GM18909 (cell line): ENCODE results near the gene OLFM1.
"Not testable (repeated sequence)": the region's sequence is repeated elsewhere in the genome, so short reads cannot be mapped to it uniquely, and the experiment has no call there.

Source experiments
- ATAC-seq: cut with Tn5 transposase; IDR thresholded peaks from one replicate; pipeline ENCODE4 v1.9.1; 2021; ENCODE audit warnings: mild to moderate bottlenecking; ENCODE audit not compliant: unreplicated experiment, poor library complexity

OLFM1 gene

DNA sequence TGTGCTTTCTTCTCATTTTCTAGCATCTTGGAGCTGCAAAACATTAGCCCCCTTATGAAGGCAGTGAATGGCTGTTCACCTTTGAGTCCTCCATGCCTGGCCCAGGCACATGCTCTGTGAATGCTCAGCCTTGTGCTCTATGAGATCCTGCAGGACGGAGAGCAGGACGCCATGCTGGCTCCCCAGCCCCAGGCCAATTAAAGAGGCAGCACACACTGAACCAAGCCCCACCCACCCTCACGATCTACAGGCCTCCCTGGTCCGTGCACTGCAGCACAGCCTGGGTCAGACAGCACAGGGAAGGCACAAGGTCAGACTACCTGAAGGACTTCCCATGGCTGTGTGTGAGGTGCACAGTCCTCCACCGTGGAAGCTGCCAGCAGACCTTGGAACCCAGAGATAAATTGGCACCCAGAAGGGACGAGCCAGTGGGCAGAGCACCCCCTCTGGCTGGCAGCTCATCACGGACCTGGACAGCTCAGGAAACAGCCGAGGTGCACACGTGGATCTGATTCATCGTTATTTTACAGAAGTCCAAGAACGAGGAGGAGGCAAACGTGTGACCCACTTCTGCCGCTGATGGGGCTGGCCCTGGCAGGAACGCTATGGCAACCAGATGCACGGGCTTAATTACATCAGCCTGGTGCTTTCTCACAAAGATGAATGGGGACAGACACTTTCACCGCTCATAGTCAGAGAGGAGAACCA, 59.5 kb downstream of the OLFM1 start:
- ATAC-seq = no peak

DNA sequence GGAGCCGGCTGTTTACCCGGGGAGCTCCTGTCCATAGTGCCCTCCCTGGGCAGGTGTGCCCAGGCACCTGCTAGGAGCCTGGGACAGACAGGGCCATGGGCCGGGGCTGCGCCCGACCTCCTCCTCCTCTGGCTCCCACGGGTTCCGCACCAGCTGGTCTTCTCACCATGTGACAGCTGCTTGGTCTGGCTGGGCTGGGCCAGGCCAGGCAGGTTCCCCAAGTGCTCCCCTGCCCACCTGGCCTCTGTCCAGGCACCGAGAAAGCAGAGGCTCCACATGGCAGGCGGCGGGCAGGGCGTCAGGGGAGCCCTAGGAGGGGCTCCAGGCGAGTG, 60.0 kb downstream of the OLFM1 start:
- ATAC-seq = no peak

DNA sequence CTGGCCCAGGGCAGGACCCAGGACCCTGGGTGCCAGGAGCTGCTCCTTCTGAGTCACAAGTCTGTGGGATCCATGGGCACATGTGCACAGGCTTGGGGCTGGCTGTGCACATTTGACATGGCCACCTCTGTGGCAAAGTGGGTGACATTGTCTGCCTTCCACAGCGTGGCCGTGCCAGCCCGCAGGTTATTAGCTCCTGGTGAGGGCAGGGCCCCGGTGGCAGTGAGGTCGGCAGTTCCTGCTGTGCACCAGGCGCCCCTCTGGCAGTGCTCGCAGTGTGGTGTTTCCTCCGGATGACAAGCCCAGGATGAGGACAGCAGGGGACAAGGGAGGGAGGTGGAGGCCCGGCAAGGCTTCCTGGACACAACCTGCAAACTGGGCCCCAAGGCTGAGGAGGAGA, 60.5 kb downstream of the OLFM1 start:
- no peak for ATAC-seq

DNA sequence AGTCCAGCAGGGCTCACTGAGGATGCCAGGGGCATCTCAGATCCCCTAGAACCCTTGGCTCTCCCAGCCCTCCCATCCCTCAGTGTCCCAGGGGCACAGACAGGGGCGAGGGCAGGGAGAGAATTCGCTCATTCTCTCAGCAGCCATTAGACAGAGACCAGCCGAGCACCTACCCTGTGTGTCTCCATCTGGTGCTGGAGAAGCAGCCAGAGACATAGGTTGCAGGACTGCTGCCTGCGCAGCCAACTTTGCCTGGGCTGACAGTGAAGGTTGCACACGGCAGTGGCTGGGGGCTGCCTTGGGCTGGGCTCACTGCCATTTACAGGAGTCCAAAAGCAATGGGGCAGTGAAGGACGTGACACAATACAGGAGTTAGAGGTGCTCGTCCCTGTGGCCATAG, 60.9 kb downstream of the OLFM1 start:
- no peak for ATAC-seq

DNA sequence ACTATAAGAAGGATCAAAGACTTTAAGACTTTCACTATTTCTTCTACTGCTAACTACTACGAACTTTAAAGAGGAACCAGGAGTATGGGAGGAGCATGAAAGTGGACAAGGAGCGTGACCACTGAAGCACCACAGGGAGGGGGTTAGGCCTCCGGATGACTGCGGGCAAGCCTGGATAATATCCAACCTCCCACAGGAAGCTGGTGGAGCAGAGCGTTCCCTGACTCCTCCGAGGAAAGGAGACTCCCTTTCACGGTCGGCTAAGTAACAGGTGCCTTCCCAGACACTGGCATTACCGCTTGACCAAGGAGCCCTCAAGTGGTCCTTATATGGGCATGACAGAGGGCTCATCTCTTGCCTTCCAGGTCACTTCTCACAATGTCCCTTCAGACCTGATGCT, 62.4 kb downstream of the OLFM1 start:
- ATAC-seq = not testable (repeated sequence)

DNA sequence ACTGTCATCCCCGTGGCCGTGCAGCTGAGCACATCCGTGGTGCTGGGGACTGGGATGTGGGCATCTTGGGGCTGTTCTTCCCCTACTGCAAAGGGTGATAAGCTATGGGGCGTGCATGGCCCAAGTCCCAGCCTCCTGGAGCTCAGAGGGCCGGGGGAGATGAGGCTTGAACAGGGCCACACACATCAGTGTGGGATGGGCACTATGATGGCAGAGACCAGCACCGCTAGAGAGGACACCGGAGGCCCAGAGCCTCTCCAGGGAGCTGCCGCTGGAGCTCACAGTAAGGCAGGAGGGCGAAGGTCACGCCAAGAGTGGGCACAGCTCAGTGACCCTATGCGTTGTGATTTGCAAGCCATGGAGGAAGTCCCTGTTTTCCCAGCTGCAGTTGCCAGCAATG, 63.5 kb downstream of the OLFM1 start:
- no peak for ATAC-seq

DNA sequence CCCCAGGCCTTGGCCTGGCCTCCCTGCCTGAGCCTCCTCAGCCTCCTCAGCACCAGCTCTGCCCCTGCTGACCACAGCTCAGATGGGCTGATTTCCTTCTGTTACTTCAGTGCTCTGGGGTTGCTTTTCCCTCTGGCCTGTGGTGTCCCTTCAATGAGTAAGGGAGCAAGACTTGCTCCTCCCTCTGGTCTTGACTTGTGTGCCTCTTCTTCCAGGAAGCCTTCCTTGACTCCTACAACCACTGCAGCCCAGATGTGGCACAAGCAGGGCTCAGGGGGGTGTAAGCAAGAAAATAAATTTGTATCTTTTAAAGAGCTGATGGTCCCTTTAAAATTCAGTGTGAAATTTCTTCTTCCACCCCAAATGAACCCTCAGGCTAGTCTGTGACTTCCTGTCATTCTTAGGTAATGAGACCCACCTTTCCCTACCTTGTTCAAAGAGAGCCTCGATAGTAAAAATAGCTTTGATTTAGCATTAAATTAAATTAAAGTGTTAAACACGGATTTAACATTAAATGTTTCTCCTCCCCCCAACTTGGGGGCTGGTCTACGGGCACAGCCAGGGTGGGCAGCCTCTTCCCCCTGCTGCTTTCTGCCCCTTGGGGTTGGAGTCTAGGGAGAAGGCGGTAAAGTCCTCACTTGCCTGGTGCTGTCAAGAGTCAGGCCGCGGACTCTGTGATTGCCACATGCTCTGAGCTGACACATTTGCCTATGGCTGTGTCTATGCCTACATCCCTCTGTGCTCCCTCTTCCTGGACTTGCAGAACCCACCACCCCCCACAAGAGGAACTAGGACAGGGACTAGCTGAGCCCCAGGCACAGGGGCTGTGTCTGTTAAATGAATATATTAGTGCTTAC, 64.5 kb downstream of the OLFM1 start:
- no peak for ATAC-seq

DNA sequence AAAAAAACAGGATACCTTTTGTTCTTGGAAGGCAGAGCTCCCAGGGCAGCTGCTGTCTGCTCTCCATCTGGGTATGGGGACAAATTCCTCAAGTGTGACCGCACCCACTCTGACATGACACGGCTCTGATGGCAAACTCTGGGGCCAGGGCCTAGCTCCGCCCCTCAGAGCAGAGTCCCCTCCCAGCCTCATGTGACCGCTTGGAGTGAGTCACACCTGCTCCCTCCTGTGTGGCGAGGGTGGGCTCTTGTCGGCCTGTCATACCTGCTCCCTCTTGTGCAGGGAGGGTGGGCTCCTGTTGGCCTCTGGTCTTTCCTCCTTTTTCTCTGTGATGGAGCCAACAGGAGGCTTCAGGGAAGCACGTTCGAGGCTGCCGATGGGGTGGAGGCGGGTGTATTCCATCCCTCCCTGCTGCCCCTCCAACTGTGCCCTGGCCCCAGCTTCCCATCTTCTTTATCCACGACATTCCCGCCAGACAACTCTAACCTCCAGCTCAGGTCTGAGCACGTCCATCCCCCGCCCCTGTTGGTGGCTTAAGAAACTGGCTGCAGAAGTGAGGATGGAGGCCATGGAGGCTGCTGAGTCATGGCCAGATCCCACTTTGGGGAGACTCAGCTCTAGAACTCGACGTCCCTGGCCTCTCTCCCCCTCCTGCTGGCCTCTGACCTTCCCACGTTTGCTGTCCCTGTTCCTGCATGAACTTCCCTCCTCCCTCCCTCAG, 65.3 kb downstream of the OLFM1 start:
- no peak for ATAC-seq

DNA sequence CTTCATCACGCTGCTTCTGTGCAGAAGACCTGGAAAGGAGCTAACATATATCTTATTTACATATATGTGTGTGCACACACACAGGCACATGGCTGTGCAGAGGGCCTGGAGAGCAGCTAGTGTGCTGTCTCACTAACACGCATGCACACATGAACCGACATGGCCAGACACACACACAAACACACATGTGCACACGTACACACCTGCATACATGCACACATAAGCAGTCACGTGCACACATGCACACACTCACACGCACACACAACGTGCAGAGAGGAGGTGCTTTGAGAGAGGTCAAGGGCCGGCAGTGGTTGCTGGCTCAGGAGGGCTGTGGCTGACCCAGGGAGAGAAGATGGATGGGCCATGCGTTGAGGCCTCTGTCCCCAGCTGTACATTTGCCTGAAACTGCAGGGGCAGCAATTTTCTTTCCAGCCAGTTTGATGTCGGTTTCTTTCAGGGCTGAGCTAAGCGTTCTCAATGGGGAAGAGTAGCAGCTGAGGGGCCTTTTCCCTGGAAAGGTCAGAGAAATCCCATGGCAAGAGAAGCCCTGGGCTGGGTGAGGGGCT, 66.7 kb downstream of the OLFM1 start:
- no peak for ATAC-seq

DNA sequence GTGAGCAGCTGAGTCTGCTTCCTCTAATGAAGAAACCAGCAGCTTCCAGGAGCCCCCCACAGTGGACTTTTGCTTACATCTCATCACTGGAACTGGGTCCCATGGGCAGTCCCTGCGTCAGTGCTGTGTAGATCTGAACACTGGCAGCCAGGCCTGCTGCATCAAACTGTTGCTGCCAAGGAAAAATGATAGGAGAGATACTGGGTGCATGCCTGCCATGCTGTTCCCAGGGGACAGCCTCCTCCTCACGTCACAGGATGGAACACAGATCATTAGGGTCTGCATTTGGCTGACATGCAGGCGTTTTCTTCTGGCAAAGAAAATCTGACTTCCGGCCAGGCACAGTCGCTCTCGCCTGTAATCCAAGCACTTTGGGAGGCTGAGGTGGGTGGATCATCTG, 67.9 kb downstream of the OLFM1 start:
- no peak for ATAC-seq

DNA sequence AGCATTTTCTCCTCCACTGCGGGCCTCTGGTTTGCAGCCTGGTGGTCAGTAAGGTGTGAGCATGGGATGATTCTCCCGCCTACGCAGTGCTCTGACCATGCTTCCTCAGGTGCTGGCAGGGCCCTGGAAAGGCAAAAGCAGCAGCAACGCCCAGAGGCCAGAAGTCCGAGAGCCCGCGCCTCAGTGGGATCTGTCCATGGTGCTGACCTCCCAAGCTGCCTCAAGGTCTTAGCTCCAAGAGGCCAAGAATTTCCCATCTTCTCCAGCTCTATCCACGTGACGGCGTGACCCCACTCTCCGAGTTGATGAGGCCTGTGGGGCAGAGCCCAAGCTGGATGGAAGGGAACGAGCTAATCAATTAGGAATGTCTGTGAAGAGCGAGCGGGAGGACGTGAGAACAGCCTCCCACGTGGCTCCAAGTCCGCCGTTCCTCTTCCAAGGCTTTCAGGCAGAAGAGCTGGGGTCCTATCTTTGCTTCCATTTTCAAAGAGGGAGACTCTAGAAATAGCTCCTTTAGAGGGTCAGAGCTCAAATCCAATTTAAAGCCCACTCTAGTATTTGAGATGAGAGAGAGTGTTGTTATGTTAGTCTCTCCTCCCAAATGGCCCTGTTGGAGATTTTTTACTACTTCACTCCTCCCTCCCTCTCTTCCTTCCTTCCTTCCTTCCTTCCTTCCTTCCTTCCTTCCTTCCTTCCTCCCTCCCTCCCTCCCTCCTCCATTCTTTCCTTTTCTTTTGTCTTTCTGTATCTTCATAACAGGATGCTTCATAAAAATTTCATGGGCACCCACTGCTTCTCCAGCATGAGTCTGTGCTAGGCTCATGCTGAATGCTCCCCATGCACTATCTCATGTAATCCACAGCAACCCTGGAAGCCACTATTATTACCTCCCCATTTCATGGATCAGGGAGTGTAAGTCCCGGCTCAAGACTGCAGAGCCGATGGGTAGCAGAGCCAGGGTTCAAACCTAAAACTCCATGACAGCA, 69.3 kb downstream of the OLFM1 start:
- ATAC-seq = no peak

DNA sequence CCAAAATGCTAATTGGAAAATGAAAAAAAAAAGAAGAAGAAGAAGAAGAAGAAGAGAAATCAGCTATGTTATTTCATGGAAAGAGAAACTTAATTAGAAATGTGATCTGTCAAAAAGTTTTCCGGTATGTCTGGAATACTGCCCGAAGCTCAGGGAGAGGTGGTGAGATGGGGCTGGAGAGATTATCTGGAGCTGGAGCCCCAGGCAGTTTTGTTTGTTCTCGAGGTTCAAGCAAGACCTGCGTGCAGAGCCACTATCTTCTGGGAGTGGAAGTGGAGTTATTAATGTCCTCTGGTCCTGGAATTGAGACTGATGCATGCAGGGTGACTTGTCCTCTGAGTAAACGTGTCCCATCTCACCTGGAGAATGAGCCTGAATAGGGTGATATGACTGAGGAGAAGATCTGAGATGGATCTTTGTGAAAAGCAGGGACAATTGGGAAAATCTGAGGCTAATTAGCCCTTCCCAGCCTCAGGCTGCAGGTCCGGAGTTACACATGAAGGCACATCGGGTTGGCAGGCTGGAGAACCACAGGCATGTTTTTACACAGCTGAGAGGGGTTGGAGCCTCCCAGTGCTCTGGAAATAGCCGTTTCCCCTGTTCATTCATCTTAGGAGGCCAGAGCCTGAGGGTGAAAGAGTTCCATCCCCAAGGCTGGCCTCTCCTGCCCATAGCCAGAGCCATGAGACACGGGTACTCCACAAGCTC, 70.5 kb downstream of the OLFM1 start:
- ATAC-seq = no peak

DNA sequence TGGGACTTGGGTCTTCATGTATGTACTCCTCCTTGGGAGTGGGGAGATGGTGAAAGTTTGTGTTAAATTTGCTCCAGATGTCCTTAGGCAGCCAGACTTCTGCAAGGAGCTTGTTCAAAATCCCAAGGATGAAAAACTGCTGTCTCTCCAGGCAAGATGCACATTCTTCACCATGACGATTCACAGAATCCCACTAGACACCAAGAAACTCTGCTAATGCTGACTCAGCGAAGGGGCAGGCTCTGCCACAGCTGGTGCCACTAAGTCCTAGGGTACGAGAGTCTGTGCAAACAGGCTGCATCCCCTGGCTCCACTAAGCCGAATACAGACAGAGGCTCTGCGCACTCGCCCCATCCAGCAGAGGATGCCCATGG, 71.1 kb downstream of the OLFM1 start:
- no peak for ATAC-seq

DNA sequence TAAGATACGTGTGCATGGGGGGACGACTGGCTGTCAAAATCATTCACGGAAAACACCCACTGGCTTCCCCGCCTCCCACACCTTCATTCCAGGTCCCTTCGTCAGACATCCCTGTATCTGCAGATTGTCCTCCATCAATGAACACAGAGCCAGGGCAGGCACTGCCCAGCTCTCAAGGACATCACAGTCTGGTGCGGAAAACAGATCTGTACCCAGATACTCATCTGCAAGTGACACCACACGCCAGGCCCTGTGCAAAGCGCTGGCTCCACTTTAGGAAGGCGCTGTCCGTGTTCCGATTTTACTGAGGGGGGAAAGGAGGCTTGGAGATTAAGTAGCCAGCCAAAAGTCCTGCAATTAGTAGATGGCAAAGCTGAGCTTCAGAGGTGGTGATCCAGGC, 72.3 kb downstream of the OLFM1 start:
- ATAC-seq = no peak

DNA sequence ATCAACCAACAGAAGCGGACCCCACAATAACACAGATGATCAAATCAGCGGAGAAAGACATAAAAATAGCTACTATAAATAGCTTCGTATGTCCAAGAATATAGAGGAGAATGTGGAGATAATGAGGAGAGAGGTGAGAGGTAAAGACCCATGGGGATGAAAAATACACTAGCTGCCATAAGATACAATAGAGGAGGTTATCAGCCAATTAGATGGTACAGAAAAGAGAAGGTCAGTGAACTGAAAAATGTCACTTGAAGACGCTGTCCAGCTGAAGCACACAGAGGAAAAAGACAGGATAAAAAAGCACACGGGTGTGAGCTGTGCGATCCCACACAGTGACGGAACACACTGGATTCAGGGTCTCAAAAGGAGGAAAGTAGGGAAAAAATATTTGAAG, 73.4 kb downstream of the OLFM1 start:
- no peak for ATAC-seq

DNA sequence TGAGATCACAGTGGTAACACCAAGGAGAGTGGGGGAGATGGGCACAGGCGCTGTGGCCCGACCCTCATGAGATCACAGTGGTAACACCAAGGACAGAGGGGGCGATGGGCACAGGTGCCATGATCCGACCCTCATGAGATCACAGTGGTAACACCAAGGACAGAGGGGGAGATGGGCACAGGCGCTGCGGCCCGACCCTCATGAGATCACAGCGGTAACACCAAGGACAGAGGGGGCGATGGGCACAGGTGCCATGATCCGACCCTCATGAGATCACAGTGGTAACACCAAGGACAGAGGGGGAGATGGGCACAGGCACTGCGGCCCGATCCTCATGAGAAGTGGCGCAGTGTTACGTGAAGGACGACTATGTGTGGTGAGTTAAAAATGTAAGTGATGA, 75.1 kb downstream of the OLFM1 start:
- ATAC-seq = not testable (repeated sequence)

DNA sequence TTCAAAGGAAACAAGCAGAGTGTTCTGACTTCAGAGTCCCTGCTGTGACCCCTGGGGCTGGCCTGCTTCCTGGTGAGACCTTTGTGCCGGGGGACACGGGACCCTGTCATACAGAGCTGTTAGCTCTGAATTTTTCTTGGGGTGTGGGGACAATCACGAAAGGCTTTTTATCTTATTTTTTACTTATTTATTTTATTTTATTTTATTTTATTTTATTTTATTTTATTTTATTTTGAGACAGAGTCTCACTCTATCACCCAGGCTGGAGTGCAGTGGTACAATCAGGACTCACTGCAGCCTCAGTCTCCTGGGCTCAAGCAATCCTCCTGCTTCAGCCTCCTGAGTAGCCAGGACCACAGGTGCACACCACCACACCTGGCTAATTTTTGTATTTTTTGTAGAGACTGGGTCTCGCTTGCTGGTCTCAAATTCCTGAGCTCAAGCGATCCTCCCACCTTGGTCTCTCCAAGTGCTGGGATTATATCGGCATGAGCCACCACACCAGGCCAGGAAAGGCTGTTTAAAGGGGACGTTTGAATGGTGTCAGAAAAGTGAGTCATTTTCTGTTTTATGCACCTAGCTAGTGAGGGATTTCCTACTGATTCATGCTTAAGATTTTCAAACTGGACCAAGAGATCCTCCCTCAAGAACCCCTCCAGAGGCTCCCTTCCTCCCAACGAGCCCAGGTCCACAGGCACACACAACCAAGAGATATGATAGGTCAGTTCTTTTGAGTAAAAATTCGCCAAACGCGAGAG, 75.7 kb downstream of the OLFM1 start:
- no peak for ATAC-seq

DNA sequence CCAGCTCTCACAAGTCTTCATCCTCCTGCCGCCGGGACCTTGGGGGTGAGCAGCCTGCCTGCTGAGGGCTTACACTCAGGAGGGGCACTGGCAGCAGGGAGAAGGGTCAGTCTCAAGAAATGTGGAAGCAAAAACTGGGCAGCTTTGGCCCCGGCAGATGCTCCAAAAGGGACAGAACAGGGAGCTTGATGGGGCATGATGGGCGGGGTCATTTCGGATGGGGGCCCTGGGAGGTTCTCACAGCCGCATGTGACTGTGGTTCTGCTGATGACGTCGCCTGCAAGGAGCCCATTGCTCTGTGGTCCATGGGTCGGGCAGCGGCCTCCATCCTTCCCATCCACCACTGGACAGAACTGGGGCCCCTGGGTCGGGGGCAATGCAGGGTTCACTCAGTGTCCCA, 76.6 kb downstream of the OLFM1 start:
- no peak for ATAC-seq
